Measurements from ENCODE around the gene ZDHHC16. TPM values are rescaled to one million over a fixed set of nuclear protein-coding genes. Genes with fewer than 3 reads are reported as not detected.
A peak's percentile ranks its signal among the peaks of the same experiment; 100 is the strongest.

The ZDHHC16 gene
- total RNA-seq: 10 to 100 TPM; 15.8 to 27.0 (median 22.8) TPM
- long read RNA-seq, partial matches to known transcripts: 2 of 5 reads
- long read RNA-seq, other reads (novel, unspliced or antisense): 0 of 5 reads

DNA sequence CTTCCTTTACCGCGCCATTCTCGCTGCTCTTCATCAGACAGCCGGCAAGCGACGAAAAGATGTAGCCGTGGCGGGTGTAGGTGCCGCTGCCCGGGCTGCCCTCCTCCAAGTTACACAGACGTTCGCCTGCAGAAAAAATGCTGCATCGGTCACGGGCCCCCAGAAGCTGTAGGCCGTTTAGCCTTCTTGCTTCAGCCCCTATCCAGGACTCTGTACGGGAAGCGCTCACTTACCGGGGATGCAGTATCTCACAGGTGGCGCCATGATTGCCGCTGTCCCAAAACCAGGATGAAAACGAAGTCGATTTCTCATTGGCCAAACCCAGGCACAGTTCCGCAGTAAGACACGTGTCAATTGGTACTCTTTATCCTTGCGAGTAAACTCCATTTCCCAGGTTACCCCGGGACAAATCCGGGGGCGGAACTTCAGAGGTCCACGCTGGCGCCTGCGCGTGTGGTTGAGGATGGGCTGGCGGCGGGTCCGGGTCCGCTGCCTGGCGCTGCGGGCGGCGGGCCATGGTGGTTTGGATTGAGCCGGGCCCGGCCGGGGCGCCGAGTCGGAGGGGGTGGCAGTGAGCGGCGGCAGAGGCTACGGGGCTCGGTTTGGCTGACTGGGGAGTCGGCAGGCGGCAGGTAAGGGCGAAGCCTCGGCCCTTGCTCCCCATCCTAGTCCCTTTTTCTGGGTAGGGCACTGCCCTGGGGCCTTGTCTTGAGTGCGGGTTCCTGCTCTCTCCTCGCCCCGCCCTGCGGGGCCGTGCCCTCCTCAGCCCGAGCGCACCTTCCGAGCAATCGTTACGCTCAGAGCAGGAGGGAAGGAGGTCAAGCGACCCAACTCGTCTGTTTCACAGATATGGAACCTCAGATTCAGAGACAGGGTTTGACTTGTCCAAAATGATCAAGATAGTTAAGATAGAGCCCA lies at the start of gene ZDHHC16, which contains the start of gene EXOSC1:
TSS of gene ZDHHC16 (plus strand) at position 454 of the 918 bp plus-strand sequence. CDS start 5,501 bp downstream, outside the sequence.
TSS of gene EXOSC1 (minus strand) at position 285 of the 918 bp plus-strand sequence. CDS start at position 264, 21 bp downstream.
- ATAC-seq (peak; percentile 96 to 98 (median 97)), DNase-seq (peak; percentile 92 to 94 (median 94))
- H3K9me3 ChIP-seq: no peaks in the 10 kb centered on the region
- intact Hi-C loops (cut with DNase I): no loop called here
- peaks cover 0 to 35% (median 14%) of the 10 kb centered on the region in 4 donors for H3K4me1 ChIP-seq
- TF ChIP-seq POLR2A (IDR thresholded peaks at IDR 0.05): peak; percentile 50
- TF ChIP-seq, protein P1, sequence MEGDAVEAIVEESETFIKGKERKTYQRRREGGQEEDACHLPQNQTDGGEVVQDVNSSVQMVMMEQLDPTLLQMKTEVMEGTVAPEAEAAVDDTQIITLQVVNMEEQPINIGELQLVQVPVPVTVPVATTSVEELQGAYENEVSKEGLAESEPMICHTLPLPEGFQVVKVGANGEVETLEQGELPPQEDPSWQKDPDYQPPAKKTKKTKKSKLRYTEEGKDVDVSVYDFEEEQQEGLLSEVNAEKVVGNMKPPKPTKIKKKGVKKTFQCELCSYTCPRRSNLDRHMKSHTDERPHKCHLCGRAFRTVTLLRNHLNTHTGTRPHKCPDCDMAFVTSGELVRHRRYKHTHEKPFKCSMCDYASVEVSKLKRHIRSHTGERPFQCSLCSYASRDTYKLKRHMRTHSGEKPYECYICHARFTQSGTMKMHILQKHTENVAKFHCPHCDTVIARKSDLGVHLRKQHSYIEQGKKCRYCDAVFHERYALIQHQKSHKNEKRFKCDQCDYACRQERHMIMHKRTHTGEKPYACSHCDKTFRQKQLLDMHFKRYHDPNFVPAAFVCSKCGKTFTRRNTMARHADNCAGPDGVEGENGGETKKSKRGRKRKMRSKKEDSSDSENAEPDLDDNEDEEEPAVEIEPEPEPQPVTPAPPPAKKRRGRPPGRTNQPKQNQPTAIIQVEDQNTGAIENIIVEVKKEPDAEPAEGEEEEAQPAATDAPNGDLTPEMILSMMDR (IDR thresholded peaks at IDR 0.05): peak in 1 of 4 donors; percentile 17
- WGBS (ENCODE audit: insufficient coverage, low coverage, low lambda C conversion rate, missing lambda C conversion rate): 0% methylated on average over 12 of the region's 66 CpGs
- peaks cover 0 to 7% (median 0%) of the 10 kb centered on the region in 4 donors for H3K36me3 ChIP-seq
- peak within 1 kb of the TSS; percentile 16 to 45 (median 31) for H3K27ac ChIP-seq
- peak within 1 kb of the TSS; percentile 67 to 94 (median 74) for H3K4me3 ChIP-seq
- no peaks in the 10 kb centered on the region for H3K27me3 ChIP-seq

DNA sequence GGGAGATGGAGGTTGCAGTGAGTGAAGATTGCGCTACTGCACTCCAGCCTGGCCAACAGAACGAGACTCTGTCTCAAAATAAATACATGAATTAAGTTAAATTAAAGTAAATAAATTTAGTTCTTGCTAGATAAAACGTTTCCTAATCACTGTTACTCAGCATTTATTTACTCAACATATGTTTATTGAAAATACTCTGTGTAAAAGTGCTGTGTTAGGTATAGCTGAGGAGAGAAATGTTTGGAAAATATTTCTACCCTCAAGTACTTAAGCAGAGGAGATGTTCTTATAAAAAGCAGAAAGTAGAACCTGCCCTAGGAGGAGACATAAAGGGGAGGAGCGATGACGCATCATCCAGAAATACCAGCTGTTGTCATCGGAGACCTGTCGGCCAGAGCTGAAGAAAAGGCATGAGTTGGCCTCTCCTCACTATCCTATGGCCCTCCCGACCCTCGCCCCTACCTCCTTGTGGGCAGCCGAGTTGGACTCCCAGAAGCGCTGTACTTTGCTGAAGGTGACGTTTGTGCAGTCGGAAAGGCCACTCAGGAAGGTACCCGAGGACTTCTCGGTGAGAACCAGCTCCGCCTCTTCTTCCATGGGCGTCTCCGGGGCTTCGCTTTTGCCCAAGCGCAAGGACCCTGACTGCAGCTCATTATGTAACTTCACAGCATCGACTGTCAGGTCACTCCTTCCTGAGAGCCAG lies 46.0 kb upstream of the ZDHHC16 start:
- peak; percentile 4 to 21 (median 8) for ATAC-seq
- intact Hi-C loops (cut with DNase I): no loop called here
- DNase-seq: no peak
- Histone ChIP-seq H3K9me3 (no peaks in the 10 kb centered on the region), H3K4me3 (peak overlapping the region; percentile 88 to 95 (median 90)), H3K36me3 (peaks cover 0 to 14% (median under 1%) of the 10 kb centered on the region in 4 donors), H3K27me3 (no peaks in the 10 kb centered on the region), H3K4me1 (peaks cover 0 to 13% (median 4%) of the 10 kb centered on the region in 4 donors), H3K27ac (peak overlapping the region in 2 of 3 donors; percentile 29 to 76)
- TF ChIP-seq, protein P1 (IDR thresholded peaks at IDR 0.05): no peak
- no peak for TF ChIP-seq POLR2A (IDR thresholded peaks at IDR 0.05)
- 42% methylated on average over 11 of the region's 21 CpGs for WGBS (ENCODE audit: insufficient coverage, low coverage, low lambda C conversion rate, missing lambda C conversion rate)

DNA sequence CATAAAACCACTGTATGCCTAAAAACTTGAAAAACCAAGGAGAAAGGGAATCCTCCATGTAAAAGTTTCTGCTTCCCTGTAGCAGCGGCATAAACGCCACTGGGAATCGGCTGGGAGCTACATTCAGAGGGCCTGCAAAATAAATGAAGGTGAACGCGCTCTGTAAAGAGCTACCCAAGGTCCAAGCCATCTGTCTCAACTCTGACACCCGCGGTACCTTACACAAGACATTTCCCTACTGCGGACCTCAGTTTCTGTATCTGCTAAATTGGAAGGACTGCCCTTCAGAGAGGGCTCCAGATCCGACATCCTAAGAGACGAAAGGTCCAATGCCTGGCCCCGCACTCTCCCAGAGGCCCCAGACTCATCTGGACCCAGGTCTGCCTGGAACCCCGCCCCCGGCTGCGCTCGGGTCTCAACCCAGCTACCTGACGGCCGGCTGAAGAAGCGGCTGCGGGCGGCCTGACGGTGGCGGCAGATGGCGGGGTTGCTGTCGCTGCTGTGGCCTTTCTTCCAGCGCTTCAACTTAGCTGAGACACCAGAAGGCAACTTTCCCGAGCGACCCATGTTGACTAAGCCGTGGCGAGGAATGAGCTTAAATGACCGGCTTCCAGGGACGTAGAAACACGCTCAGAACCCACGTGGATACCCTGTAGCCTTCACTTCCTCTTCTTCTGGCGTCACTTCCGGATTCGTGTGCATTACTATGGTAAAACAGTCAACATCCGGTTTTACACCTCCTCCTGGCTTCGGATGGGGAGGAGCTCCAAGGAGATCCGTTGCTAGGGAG lies 45.1 kb upstream of the ZDHHC16 start, which contains the start of gene RRP12:
TSS of gene RRP12 (minus strand) at position 676 of the 790 bp plus-strand sequence. CDS start at position 567, 109 bp downstream.
- peak within 1 kb of the TSS; percentile 45 to 76 (median 47) for H3K27ac ChIP-seq
- H3K36me3 ChIP-seq: peaks cover 0 to 13% (median under 1%) of the 10 kb centered on the region in 4 donors
- H3K4me1 ChIP-seq: peaks cover 0 to 13% (median 4%) of the 10 kb centered on the region in 4 donors
- H3K27me3 ChIP-seq: no peaks in the 10 kb centered on the region
- peak within 1 kb of the TSS; percentile 88 to 95 (median 90) for H3K4me3 ChIP-seq
- TF ChIP-seq, protein P1 (IDR thresholded peaks at IDR 0.05): no peak
- TF ChIP-seq POLR2A (IDR thresholded peaks at IDR 0.05): no peak
- H3K9me3 ChIP-seq: no peaks in the 10 kb centered on the region
- intact Hi-C loops (cut with DNase I): no loop called here
- DNase-seq (peak; percentile 69 to 94 (median 79)), ATAC-seq (peak; percentile 97 to 99 (median 98))
- 2% methylated on average over 22 of the region's 39 CpGs for WGBS (ENCODE audit: insufficient coverage, low coverage, low lambda C conversion rate, missing lambda C conversion rate)
